Measurements from ENCODE around the gene PSMF1. TPM values are rescaled to one million over a fixed set of nuclear protein-coding genes. Genes with fewer than 3 reads are reported as not detected.

Gene PSMF1
- total RNA-seq, 4 donors from 2014 or later = 65.4 to 91.5 (median 73.4) TPM

- 100% methylated on average over 1 of the region's 2 CpGs for WGBS
- H3K27me3 ChIP-seq = no peaks in the 10 kb centered on the region
- intact Hi-C loops (cut with DNase I) = no loop called here
- no peak overlapping the region for H3K4me3 ChIP-seq
- H3K36me3 ChIP-seq = peaks cover 37 to 89% (median 80%) of the 10 kb centered on the region in 4 donors
- no peaks in the 10 kb centered on the region for H3K9me3 ChIP-seq
- no peak for TF ChIP-seq POLR2A (IDR thresholded peaks at IDR 0.05; ENCODE audit: low read depth)
- no peak for TF ChIP-seq POLR2AphosphoS5 (IDR thresholded peaks at IDR 0.05)
- no peak for TF ChIP-seq EP300 (IDR thresholded peaks at IDR 0.05)
- TF ChIP-seq CTCF (IDR thresholded peaks at IDR 0.05) = no peak
- H3K4me1 ChIP-seq = peaks cover 0 to 7% (median 0%) of the 10 kb centered on the region in 4 donors
- no peak overlapping the region for H3K27ac ChIP-seq (replicated peaks in 1 of 4)
- DNase-seq (ENCODE audit: extremely low spot score) = no peak
These were observed 16.0 kb downstream of the PSMF1 start for GRCh38 chr20:1134355-1134754.

GRCh38 chr20:1134836-1135235 is 16.4 kb downstream of the PSMF1 start:
- intact Hi-C loops (cut with DNase I) = no loop called here
- TF ChIP-seq POLR2A (IDR thresholded peaks at IDR 0.05; ENCODE audit: low read depth) = no peak
- TF ChIP-seq POLR2AphosphoS5 (IDR thresholded peaks at IDR 0.05) = no peak
- no peak for TF ChIP-seq EP300 (IDR thresholded peaks at IDR 0.05)
- no peak for TF ChIP-seq CTCF (IDR thresholded peaks at IDR 0.05)
- Histone ChIP-seq H3K36me3 (peaks cover 37 to 89% (median 77%) of the 10 kb centered on the region in 4 donors), H3K4me1 (peaks cover 0 to 7% (median 0%) of the 10 kb centered on the region in 4 donors), H3K4me3 (no peak overlapping the region), H3K9me3 (no peaks in the 10 kb centered on the region), H3K27ac (replicated peaks in 1 of 4) (no peak overlapping the region), H3K27me3 (no peaks in the 10 kb centered on the region)
- 95% methylated on average over 12 of the region's 12 CpGs for WGBS
- no peak for DNase-seq (ENCODE audit: extremely low spot score)

- H3K27me3 ChIP-seq = no peaks in the 10 kb centered on the region
- H3K4me3 ChIP-seq = no peak overlapping the region
- no peak for DNase-seq (ENCODE audit: extremely low spot score)
- no peaks in the 10 kb centered on the region for H3K9me3 ChIP-seq
- peaks cover 43 to 89% (median 70%) of the 10 kb centered on the region in 4 donors for H3K36me3 ChIP-seq
- 86% methylated on average over 4 of the region's 4 CpGs for WGBS
- H3K4me1 ChIP-seq = no peaks in the 10 kb centered on the region
- intact Hi-C loops (cut with DNase I) = no loop called here
- TF ChIP-seq POLR2AphosphoS5 (IDR thresholded peaks at IDR 0.05) (no peak), EP300 (IDR thresholded peaks at IDR 0.05) (no peak), CTCF (IDR thresholded peaks at IDR 0.05) (no peak), POLR2A (IDR thresholded peaks at IDR 0.05; ENCODE audit: low read depth) (no peak)
- H3K27ac ChIP-seq (replicated peaks in 1 of 4) = no peak overlapping the region
These were observed 18.8 kb downstream of the PSMF1 start for GRCh38 chr20:1137236-1137635.

- peaks cover 24 to 78% (median 47%) of the 10 kb centered on the region in 4 donors for H3K36me3 ChIP-seq
- no peak for TF ChIP-seq POLR2A (IDR thresholded peaks at IDR 0.05; ENCODE audit: low read depth)
- TF ChIP-seq POLR2AphosphoS5 (IDR thresholded peaks at IDR 0.05) = no peak
- no peak for TF ChIP-seq CTCF (IDR thresholded peaks at IDR 0.05)
- TF ChIP-seq EP300 (IDR thresholded peaks at IDR 0.05) = no peak
These were observed 26.2 kb downstream of the PSMF1 start for GRCh38 chr20:1144401-1145172.

More at GRCh38 chr20:1144401-1145172, 26.2 kb downstream of the PSMF1 start:
- H3K27me3 ChIP-seq = no peaks in the 10 kb centered on the region
- H3K9me3 ChIP-seq = no peaks in the 10 kb centered on the region
- no peak overlapping the region for H3K4me3 ChIP-seq
- H3K4me1 ChIP-seq = peaks cover 0 to 7% (median 0%) of the 10 kb centered on the region in 4 donors
- H3K27ac ChIP-seq (replicated peaks in 1 of 4) = no peak overlapping the region
- DNase-seq (ENCODE audit: extremely low spot score) = peak; percentile 12
- WGBS = 84% methylated on average over 10 of the region's 10 CpGs
- intact Hi-C loops (cut with DNase I) = no loop called here
